Dedifferentiated amniotic fluid mesenchymal stem cell (primary cell): Measurements from ENCODE around the gene CYP2A6.

ENCODE experiments used
- DNase-seq: peaks from one replicate; pipeline ENCODE4 v3.0.0-alpha.2; 2016; ENCODE audit errors: extremely low spot score

The CYP2A6 gene

DNA sequence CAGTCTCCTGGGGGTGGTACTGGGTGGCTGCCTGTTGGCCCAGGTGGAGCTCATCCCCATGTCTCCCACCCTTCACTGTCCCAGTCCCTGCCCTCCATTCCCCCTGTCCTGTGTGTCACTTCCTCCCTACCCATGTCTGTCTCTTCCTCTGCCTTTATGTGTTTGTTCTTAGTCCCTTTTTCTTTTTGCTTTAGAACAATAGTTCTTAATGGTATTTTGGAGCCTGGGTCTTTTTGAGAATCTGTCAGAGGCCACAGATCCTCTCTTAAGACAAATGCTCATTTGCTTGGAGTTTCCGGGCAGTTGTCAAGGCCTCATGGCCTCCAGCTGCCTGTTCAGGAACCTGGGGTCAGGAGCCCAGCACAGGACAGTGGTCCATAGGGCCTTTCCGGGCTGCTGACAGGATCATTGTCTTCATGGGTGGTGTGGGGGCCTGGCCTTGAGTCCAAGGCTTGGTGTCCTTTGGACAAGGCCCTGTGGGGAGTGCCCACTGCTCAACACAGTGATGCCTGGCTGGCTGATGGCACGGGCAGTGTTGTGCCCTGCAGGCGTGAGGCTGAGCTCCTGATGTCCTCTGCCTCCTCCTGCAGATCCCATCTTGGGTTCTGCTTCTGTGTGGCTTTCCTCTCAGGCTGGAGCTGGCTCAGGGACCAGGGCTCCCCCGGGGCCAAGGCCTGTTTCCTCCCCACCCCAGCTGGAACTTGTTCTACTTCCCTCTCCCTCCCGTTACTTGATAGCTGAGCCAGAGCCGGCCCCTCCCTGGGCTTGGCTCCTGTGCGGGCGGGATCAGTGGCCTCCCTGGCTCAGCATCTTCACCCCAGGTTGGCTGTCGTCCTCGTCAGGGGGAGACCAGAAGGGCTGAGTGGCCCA is 47.7 kb downstream of the CYP2A6 start:
- DNase-seq = no peak

DNA sequence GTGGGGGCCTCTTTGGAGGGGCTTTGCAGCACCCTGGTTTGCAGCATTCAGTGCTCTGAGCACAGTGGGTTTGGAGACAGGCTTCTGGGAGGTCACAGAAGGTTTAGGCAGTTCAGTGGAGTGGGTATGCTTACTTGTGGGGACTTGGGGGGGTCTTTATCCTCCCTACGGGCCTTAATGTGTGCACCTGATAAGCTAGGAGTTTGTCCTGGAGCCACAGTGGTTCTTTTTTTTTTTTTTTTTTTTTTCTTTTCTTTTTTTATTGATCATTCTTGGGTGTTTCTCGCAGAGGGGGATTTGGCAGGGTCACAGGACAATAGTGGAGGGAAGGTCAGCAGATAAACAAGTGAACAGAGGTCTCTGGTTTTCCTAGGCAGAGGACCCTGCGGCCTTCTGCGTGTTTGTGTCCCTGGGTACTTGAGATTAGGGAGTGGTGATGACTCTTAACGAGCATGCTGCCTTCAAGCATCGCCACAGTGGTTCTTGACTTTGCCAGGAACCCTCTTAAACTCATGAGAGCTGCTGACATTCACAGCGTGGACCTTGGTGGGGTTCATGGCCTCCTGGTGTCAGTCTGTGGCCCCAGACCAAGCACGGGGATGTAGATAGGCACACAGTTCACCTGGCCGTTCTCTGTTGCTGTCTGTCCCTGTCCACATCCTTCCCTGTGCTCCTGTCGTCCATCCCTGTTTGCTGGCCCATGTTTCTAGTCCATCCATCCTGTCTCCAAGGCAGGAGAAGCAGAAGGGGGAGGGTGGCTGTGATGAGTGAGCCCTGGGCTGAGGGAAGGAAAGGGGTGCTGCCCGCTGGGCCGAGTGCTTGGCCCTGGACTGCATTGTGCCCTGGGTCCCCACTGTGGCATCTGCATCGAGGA is 48.6 kb downstream of the CYP2A6 start:
- DNase-seq = no peak

DNA sequence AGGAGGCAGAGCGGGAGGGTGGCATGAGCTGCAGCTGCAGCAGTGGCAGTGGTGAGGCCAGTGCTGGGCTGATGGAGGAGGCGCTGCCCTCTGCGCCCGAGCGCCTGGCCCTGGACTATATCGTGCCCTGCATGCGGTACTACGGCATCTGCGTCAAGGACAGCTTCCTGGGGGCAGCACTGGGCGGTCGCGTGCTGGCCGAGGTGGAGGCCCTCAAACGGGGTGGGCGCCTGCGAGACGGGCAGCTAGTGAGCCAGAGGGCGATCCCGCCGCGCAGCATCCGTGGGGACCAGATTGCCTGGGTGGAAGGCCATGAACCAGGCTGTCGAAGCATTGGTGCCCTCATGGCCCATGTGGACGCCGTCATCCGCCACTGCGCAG is 49.3 kb downstream of the CYP2A6 start:
- DNase-seq = no peak

DNA sequence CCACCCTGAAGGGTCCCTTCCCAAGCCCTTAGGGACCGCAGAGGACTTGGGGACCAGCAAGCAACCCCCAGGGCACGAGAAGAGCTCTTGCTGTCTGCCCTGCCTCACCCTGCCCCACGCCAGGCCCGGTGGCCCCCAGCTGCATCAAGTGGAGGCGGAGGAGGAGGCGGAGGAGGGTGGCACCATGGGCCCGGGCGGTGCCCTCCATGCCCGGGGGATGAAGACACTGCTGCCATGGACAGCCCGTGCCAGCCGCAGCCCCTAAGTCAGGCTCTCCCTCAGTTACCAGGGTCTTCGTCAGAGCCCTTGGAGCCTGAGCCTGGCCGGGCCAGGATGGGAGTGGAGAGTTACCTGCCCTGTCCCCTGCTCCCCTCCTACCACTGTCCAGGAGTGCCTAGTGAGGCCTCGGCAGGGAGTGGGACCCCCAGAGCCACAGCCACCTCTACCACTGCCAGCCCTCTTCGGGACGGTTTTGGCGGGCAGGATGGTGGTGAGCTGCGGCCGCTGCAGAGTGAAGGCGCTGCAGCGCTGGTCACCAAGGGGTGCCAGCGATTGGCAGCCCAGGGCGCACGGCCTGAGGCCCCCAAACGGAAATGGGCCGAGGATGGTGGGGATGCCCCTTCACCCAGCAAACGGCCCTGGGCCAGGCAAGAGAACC is 49.8 kb downstream of the CYP2A6 start:
- DNase-seq = no peak

DNA sequence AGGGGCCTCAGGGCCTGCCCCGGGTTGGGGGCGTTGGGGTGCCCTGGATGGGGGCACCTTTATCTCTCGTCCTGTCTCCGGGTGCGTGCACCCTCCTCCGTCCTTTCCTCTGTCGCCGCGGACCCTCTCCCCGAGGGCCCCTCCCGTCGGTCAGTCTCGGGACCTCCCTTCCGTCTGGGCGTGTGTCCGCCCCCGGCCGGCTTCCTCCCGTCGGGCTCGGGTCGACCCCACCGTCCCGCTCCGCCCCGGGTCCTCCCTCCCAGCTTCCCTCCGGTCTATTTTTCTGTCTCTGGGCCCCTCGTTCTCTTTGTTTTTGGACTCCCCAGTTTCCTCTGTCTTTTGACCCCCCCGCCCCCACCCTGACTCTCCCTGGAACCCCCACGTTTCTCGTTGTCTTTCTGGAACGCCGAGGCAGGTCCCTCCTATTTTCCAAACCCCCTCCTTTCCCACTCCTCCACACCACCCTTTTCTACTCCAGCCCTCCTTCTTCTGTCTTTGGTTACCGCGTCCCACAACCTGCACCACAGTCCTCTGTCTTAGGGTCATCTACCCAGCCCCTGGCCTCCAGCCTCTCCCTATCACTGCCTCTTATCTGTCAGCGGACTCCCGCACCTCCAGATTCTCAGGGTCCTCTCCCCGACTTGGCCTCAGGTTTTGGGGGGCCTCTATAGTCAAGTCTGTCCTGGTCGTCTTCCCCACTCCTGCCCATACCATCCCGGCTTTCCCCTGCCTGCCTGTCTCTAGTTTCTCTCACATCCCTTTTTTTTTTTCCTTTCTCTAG is 50.5 kb downstream of the CYP2A6 start:
- no peak for DNase-seq

DNA sequence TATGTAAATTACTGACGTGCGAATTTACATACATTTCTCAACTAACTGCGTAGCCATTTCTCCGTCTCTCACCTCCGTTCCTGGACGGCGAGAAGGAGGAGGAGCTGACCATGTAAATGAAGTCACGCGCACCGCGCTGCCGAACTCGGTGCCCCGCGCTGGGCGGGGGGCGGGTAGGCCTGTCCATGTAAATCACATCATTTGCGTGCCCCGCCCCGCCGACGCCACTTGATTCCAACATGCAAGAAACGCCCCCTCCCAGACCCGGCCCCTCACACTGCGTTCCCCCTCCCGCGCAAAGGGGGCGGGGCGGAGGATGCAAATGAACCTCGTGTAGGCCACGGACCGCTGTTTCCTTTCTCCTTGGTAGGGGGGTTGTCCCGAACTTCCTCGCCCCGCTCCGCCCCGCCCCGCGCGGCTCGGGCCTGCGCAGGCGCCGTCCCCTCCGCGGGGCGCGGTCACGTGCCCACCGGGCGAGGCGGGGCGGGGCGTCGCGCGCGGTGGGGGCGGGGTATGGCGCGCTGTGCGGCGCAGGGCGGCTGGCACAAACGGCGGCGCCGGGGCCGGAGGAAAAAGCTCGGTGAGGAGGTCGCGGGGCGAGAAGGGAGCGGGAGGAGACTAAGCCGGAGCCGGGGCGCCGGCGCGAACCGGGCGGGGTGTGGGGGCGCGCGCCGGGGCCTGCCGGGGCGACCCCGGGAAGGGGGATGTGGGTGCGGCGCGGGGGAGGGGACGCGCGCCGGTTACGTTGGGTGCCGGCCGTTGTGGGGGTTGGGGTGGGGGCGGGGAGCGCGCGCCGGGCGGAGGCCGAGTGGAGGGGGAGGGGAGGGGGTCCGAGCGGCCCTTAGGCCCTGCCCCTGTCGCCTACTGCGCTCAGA is 51.3 kb downstream of the CYP2A6 start, which contains the start of gene EGLN2:
Gene EGLN2 (plus strand): TSS at position 509 of the 875 bp plus-strand sequence. CDS start 1,382 bp downstream, outside the sequence.
- peak; percentile 99 for DNase-seq

GRCh38 chr19:40797963-40798682 is 52.1 kb downstream of the CYP2A6 start:
- no peak for DNase-seq

GRCh38 chr19:40797166-40797962 is 52.9 kb downstream of the CYP2A6 start:
- no peak for DNase-seq
